Esophagus muscularis mucosa (tissue), 4 donors: ENCODE measurements around the gene SETSIP. TPM values are rescaled to one million over a fixed set of nuclear protein-coding genes. Genes with fewer than 3 reads are reported as not detected.

Source experiments
- DNase-seq: peaks from one replicate; pipeline ENCODE4 v3.0.0-alpha.2; 2017; ENCODE audit errors: extremely low spot score
- H3K27ac ChIP-seq, 4 donors: fragments of 200-600 bp; sonication (generic); replicated peaks in 1 of 4; 1 replicate in 3 of 4; 2 replicates in 1 of 4; pipeline ENCODE4 v1.5.1; 2016 to 2019; ENCODE audit warnings: mild to moderate bottlenecking in 1 of 4
- H3K27me3 ChIP-seq, 4 donors: fragments of 200-600 bp; sonication (generic); one replicate each; pipeline versions ENCODE4 v1.5.1 to v1.6.0; 2016 to 2019
- H3K36me3 ChIP-seq, 4 donors: fragments of 200-600 bp; sonication (generic); one replicate each; pipeline ENCODE4 v1.5.1; 2016 to 2019
- H3K4me1 ChIP-seq, 4 donors: fragments of 200-600 bp; sonication (generic); one replicate each; pipeline ENCODE4 v1.5.1; 2016 to 2019
- H3K4me3 ChIP-seq, 4 donors: fragments of 200-600 bp; sonication (generic); 1 replicate in 2 of 4; 2 replicates in 2 of 4; pipeline ENCODE4 v1.5.1; 2016 to 2019; ENCODE audit warnings: mild to moderate bottlenecking in 4 of 4, moderate library complexity in 1 of 4
- H3K9me3 ChIP-seq, 4 donors: fragments of 200-600 bp; sonication (generic); 1 replicate in 3 of 4; 2 replicates in 1 of 4; pipeline ENCODE4 v1.5.1; 2016 to 2019
- EP300 ChIP-seq: sonication (generic); formaldehyde crosslinking; IDR thresholded peaks from one replicate; pipeline ENCODE4 v1.6.1; 2017; ENCODE audit warnings: antibody characterized with exemption
- POLR2A ChIP-seq: fragments of 450-650 bp; IDR thresholded peaks from one replicate; pipeline ENCODE4 v1.6.1; 2017; ENCODE audit warnings: antibody characterized with exemption, moderate library complexity, mild to moderate bottlenecking, low read depth
- POLR2AphosphoS5 ChIP-seq, 2 donors: sonication (generic); formaldehyde crosslinking; IDR thresholded peaks; one replicate each; pipeline ENCODE4 v1.6.1; 2017; ENCODE audit warnings: antibody characterized with exemption in 2 of 2
- WGBS: methylation state at CpG from one replicate; pipeline ENCODE4 v1.1.5; 2018; 5-methylcytosine and 5-hydroxymethylcytosine counted together
- intact Hi-C: fragments of 100-400 bp; cut with DNase I; formaldehyde crosslinking; loops from one replicate; pipeline ENCODE4 v1.15.1; 2023
- total RNA-seq, 4 donors: library from RNA; depleted of rRNA; stranded (reverse); fragments of >200 nt; gene quantifications; one replicate each; pipeline versions ENCODE4 v1.1.0 to v1.2.1, GENCODE V29; 2016
- TF ChIP-seq, protein P1 (sequence below), 3 experiments: fragments of 200-600 bp in 2 of 3; fragments of 450-650 bp in 1 of 3; sonication (generic) in 2 of 3; IDR thresholded peaks; one replicate each; pipeline ENCODE4 v1.5.1; 2017 to 2019; ENCODE audit warnings: antibody characterized with exemption in 3 of 3, mild to moderate bottlenecking in 2 of 3, moderate library complexity in 1 of 3

Gene SETSIP
- total RNA-seq, 4 donors from 2014 or later, result not detected

DNA sequence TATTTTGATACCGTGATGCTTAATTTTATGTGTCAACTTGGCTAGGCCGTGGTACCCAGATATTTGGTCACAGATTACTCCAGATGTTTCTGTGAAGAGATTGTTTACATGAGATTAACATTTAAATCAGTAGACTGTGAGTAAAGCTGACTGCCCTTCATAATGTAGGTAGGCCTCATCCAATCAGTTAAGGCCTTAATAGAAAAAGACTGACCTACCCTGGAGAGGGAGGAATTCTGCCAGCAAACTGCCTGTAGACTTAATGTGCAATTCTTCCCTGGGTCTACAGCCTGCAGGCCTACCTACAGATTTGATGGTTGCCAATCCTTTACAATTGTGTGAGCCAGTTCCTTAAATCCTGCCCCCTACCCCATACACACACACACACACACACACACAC, 4.3 kb downstream of the SETSIP start:
- Histone ChIP-seq H3K4me3 (no peak overlapping the region), H3K27me3 (no peaks in the 10 kb centered on the region), H3K9me3 (no peaks in the 10 kb centered on the region), H3K27ac (no peak overlapping the region), H3K4me1 (no peaks in the 10 kb centered on the region), H3K36me3 (no peaks in the 10 kb centered on the region)
- no peak for DNase-seq
- 69% methylated on average over 2 of the region's 2 CpGs for WGBS
- intact Hi-C loops, result no loop called here
- TF ChIP-seq EP300, result no peak
- TF ChIP-seq, protein P1, sequence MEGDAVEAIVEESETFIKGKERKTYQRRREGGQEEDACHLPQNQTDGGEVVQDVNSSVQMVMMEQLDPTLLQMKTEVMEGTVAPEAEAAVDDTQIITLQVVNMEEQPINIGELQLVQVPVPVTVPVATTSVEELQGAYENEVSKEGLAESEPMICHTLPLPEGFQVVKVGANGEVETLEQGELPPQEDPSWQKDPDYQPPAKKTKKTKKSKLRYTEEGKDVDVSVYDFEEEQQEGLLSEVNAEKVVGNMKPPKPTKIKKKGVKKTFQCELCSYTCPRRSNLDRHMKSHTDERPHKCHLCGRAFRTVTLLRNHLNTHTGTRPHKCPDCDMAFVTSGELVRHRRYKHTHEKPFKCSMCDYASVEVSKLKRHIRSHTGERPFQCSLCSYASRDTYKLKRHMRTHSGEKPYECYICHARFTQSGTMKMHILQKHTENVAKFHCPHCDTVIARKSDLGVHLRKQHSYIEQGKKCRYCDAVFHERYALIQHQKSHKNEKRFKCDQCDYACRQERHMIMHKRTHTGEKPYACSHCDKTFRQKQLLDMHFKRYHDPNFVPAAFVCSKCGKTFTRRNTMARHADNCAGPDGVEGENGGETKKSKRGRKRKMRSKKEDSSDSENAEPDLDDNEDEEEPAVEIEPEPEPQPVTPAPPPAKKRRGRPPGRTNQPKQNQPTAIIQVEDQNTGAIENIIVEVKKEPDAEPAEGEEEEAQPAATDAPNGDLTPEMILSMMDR (IDR thresholded peaks at IDR 0.05), result no peak

DNA sequence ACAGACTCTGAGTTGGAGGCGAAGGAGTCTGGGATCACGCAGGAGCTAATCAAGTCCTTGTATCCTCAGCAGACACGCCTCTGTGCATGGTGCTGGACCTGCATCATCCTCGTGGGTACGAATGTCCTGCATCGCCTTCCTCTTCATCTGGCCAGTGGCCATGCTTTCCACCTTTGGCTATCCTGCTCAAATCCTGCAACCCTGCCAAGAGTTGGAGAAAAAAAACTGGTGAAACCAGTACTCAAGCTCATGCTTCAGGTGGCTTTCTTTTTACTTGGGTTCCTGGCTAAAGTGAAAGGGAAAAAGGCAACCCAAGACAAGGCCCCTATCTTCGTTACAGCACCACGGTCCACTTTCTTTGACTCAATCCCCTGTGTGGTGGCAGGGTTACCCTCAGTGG, 8.9 kb downstream of the SETSIP start:
- H3K36me3 ChIP-seq, result no peaks in the 10 kb centered on the region
- no peak overlapping the region for H3K4me3 ChIP-seq
- no peaks in the 10 kb centered on the region for H3K9me3 ChIP-seq
- no peak for DNase-seq
- intact Hi-C loops, result no loop called here
- TF ChIP-seq EP300 (no peak), POLR2AphosphoS5 (IDR thresholded peaks at IDR 0.05) (no peak), POLR2A (no peak)
- TF ChIP-seq, protein P1 (IDR thresholded peaks at IDR 0.05), result no peak
- H3K4me1 ChIP-seq, result no peaks in the 10 kb centered on the region
- no peaks in the 10 kb centered on the region for H3K27me3 ChIP-seq
- no peak overlapping the region for H3K27ac ChIP-seq
- 85% methylated on average over 8 of the region's 8 CpGs for WGBS

DNA sequence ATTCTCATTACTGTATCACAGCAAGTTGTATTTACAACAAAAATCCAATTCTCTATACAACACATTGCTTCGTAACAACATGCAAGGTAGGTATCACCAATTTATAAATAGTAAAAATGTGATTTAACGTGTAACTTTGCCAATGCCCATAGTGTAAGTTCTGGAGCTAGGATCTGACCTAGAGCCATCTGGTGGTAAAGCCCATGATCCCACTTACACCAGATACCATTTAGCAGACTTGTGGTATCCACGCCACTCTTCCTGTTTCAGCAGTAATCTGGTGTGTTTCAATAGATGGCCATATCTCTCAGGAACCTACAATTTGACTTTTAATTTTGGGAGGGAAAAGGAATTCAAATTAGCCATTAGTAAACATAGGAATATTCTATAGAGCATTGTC, 10.2 kb downstream of the SETSIP start:
- intact Hi-C loops, result no loop called here

DNA sequence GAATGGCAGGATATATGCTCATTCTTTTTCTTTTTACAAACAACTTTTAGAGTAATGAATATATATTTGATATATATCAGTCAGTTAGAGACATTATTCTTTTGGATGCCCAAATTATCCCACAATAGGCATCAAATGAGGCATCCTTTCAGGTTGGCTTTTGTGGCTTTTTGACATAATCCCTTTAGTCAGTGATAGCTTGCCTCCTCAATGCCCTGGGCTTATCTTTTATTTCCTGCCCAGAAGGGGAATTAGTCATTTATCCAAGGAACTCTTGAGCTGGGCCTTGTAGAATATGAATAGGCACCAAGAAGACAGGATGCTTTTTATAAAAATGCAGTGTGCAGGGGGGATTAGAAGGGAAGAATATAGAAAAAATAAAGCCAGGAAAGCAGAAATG, 23.3 kb downstream of the SETSIP start:
- Histone ChIP-seq H3K4me1 (no peaks in the 10 kb centered on the region), H3K36me3 (no peaks in the 10 kb centered on the region), H3K4me3 (no peak overlapping the region), H3K9me3 (no peaks in the 10 kb centered on the region), H3K27ac (no peak overlapping the region), H3K27me3 (no peaks in the 10 kb centered on the region)
- TF ChIP-seq, protein P1 (IDR thresholded peaks at IDR 0.05), result no peak
- TF ChIP-seq EP300, result no peak
- TF ChIP-seq POLR2AphosphoS5 (IDR thresholded peaks at IDR 0.05), result no peak
- no peak for TF ChIP-seq POLR2A
- DNase-seq, result no peak
- intact Hi-C loops, result no loop called here

More for the DNA sequence above, 10.2 kb downstream of the SETSIP start:
- no peaks in the 10 kb centered on the region for H3K27me3 ChIP-seq
- 95% methylated on average over 3 of the region's 3 CpGs for WGBS
- no peak for DNase-seq
- no peak overlapping the region for H3K4me3 ChIP-seq
- H3K9me3 ChIP-seq, result no peaks in the 10 kb centered on the region
- TF ChIP-seq POLR2A (no peak), POLR2AphosphoS5 (IDR thresholded peaks at IDR 0.05) (no peak), EP300 (no peak)
- TF ChIP-seq, protein P1 (IDR thresholded peaks at IDR 0.05), result no peak
- no peak overlapping the region for H3K27ac ChIP-seq
- no peaks in the 10 kb centered on the region for H3K36me3 ChIP-seq
- no peaks in the 10 kb centered on the region for H3K4me1 ChIP-seq

DNA sequence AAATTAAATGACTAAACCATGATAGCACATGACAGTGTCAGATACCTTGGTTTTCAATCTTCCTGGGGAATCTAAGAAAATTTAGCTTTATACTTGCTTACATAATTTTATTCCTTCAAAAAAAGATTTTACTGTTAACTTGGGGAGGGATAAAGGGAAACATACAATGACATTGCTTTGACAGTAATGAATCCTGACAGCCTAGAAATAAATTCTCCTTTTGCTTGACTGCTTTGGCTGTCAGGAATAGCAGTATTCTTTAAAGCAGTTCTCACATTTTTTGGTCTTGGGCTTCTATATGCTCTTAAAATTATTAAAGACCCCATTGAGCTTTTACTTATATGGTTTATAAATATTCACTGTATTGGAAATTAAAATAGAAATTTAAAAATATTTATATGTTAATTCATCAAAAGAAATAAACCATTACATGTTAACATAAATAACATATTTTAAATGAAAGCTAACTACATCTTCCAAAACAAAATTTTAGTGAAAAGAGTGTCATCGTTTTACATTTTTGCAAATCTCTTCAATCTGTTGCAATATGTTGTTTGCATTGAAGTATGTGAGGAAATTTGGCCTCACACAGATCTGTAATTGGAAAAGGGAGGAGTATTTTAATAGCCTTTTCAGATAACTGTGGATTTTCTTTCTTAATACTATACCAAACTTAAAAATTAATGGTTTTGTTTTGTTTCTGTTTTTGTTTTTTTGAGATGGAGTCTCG, 29.3 kb downstream of the SETSIP start:
- H3K36me3 ChIP-seq, result no peaks in the 10 kb centered on the region
- no peaks in the 10 kb centered on the region for H3K9me3 ChIP-seq
- no peak overlapping the region for H3K27ac ChIP-seq
- intact Hi-C loops, result no loop called here
- DNase-seq, result no peak
- 89% methylated on average over 2 of the region's 2 CpGs for WGBS
- TF ChIP-seq, protein P1 (IDR thresholded peaks at IDR 0.05), result no peak
- TF ChIP-seq EP300 (no peak), POLR2AphosphoS5 (IDR thresholded peaks at IDR 0.05) (no peak)
- no peaks in the 10 kb centered on the region for H3K4me1 ChIP-seq
- H3K4me3 ChIP-seq, result no peak overlapping the region
- no peaks in the 10 kb centered on the region for H3K27me3 ChIP-seq
